Type B pancreatic cell (in vitro differentiated cells): ENCODE results near the gene GPR108. TPM values are rescaled to one million over a fixed set of nuclear protein-coding genes. Genes with fewer than 3 reads are reported as not detected.

Source experiments
- DNase-seq: peaks from one replicate; pipeline ENCODE4 v3.0.0; 2021; ENCODE audit warnings: mixed read lengths; ENCODE audit not compliant: unreplicated experiment; ENCODE audit errors: extremely low spot score
- H3K27ac Mint-ChIP-seq: 2 replicates; pipeline ENCODE4 v1.8.0; 2021; ENCODE audit warnings: mild to moderate bottlenecking, mixed read lengths
- H3K27me3 Mint-ChIP-seq: 2 replicates; pipeline ENCODE4 v1.8.0; 2021; ENCODE audit warnings: mixed read lengths
- H3K36me3 Mint-ChIP-seq: 2 replicates; pipeline ENCODE4 v1.8.0; 2021; ENCODE audit warnings: mixed read lengths
- H3K4me1 Mint-ChIP-seq: one replicate; pipeline ENCODE4 v1.8.0; 2021; ENCODE audit warnings: mixed read lengths; ENCODE audit not compliant: unreplicated experiment
- H3K4me3 Mint-ChIP-seq: 2 replicates; pipeline ENCODE4 v1.8.0; 2021; ENCODE audit warnings: mild to moderate bottlenecking, mixed read lengths
- H3K9me3 Mint-ChIP-seq: 2 replicates; pipeline ENCODE4 v1.8.0; 2021; ENCODE audit warnings: mixed read lengths
- CTCF ChIP-seq: fragments of 200-600 bp; sonication (generic); conservative IDR thresholded peaks from 2 replicates; pipeline ENCODE4 v1.5.0; 2021; ENCODE audit warnings: antibody characterized with exemption, mild to moderate bottlenecking
- total RNA-seq: library from RNA; stranded (reverse); gene quantifications from 2 replicates; pipeline ENCODE4 v1.2.1, GENCODE V29; 2021; ENCODE audit warnings: low replicate concordance

The GPR108 gene
- total RNA-seq, 1 donor from 2014 or later, result 55.4 TPM

DNA sequence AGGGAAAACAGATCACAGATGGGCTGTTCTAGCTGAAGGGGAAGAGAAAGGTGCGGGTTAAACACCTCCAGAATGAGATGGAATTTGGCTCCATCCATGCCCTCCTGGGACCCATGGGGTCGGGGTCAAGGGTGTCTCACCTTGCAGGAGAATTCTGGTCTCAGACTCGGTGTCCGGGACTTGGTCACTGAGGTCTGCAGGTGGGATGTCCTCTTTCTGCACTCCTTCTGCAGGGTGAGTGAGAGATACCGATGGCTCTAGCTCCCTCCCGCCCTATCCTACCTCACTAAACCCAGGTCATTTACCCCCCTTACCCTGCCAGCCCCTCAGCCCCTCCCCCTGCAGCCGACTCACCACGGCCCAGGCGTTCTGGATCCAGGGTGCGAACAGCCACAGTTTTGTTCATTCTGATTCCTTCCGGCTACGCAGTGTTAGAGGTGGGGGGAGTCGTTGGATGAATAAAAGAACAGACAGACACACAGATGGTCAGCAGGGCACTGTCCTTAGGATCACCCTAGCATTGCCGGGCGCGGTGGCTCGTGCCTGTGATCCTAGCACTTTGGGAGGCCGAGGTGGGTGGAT is 41.0 kb downstream of the GPR108 start:
- TF ChIP-seq CTCF, result no peak
- Mint-ChIP-seq H3K36me3 (no peaks in the 10 kb centered on the region), H3K4me1 (no peaks in the 10 kb centered on the region), H3K27me3 (no peaks in the 10 kb centered on the region), H3K4me3 (no peak overlapping the region), H3K9me3 (no peaks in the 10 kb centered on the region), H3K27ac (no peak overlapping the region)
- DNase-seq, result no peak

GRCh38 chr19:6694147-6694815 is 43.1 kb downstream of the GPR108 start:
- no peaks in the 10 kb centered on the region for H3K36me3 Mint-ChIP-seq
- no peaks in the 10 kb centered on the region for H3K4me1 Mint-ChIP-seq
- H3K27me3 Mint-ChIP-seq, result no peaks in the 10 kb centered on the region
- H3K27ac Mint-ChIP-seq, result no peak overlapping the region
- no peak for DNase-seq
- no peak overlapping the region for H3K4me3 Mint-ChIP-seq
- H3K9me3 Mint-ChIP-seq, result no peaks in the 10 kb centered on the region
- no peak for TF ChIP-seq CTCF

GRCh38 chr19:6693681-6694080 is 43.7 kb downstream of the GPR108 start:
- Mint-ChIP-seq H3K27ac (no peak overlapping the region), H3K9me3 (peaks cover 3% of the 10 kb centered on the region), H3K27me3 (no peaks in the 10 kb centered on the region), H3K4me3 (no peak overlapping the region), H3K36me3 (no peaks in the 10 kb centered on the region), H3K4me1 (no peaks in the 10 kb centered on the region)
- no peak for DNase-seq
- no peak for TF ChIP-seq CTCF

DNA sequence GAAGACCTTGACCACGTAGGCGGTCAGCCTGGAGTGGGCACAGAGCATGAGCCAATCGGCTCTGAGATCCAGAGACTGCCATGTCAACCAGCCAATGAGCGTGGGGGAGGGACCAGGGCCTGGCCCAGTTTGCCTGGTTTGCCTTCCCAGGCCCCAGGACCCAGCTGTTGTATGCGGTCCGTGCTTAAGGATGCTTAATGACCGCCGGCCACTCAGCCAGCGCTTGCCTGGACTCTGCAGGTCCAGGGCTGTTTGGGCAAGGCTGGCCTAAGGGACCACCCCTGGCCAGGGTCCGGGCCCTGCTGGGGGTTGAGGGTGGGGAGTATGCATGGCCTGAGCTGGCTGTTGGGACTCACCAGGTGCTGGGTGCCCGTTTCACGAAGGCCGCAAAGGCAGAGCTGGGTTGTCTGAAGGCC is 44.3 kb downstream of the GPR108 start:
- no peaks in the 10 kb centered on the region for H3K4me1 Mint-ChIP-seq

DNA sequence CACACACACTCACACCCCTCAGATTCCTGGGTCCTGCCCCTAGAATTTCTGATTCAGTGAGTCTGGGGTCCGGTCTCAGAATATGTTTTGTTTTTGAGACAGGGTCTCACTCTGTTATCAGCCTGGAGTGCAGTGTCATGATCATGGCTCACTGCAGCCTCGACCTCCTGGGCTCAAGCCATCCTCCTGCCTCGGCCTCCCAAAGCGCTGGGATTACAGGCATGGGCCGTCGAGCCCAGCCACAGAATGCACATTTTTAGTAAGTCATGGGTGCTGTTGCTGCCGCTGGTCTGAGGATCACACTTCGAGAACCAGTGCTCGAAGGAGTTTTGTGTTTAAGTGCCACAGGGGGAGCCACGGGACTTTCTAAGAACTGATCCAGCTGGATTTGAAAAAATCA is 45.4 kb downstream of the GPR108 start:
- Mint-ChIP-seq H3K4me1 (no peaks in the 10 kb centered on the region), H3K36me3 (no peaks in the 10 kb centered on the region), H3K9me3 (peaks cover 5% of the 10 kb centered on the region), H3K27ac (no peak overlapping the region), H3K27me3 (no peaks in the 10 kb centered on the region), H3K4me3 (no peak overlapping the region)
- DNase-seq, result no peak
- TF ChIP-seq CTCF, result no peak

More for the DNA sequence above, 44.3 kb downstream of the GPR108 start:
- no peak for DNase-seq
- Mint-ChIP-seq H3K9me3 (peaks cover 5% of the 10 kb centered on the region), H3K27ac (no peak overlapping the region), H3K27me3 (no peaks in the 10 kb centered on the region), H3K4me3 (no peak overlapping the region), H3K36me3 (no peaks in the 10 kb centered on the region)
- TF ChIP-seq CTCF, result no peak
